Stimulated activated CD4-positive, alpha-beta T cell treated with anti-CD3 and anti-CD28 coated beads, Interleukin-12 subunit alpha, Interleukin-12 subunit beta, amount 100 ng/mL, for 48 hours (primary cell): ENCODE measurements around the gene RPS6KB2.

Source experiments
- DNase-seq, 3 donors: peaks; one replicate each; pipeline ENCODE4 v3.0.0-alpha.2; 2020; ENCODE audit warnings: low read depth in 2 of 3, low spot score in 1 of 3

The RPS6KB2 gene

DNA sequence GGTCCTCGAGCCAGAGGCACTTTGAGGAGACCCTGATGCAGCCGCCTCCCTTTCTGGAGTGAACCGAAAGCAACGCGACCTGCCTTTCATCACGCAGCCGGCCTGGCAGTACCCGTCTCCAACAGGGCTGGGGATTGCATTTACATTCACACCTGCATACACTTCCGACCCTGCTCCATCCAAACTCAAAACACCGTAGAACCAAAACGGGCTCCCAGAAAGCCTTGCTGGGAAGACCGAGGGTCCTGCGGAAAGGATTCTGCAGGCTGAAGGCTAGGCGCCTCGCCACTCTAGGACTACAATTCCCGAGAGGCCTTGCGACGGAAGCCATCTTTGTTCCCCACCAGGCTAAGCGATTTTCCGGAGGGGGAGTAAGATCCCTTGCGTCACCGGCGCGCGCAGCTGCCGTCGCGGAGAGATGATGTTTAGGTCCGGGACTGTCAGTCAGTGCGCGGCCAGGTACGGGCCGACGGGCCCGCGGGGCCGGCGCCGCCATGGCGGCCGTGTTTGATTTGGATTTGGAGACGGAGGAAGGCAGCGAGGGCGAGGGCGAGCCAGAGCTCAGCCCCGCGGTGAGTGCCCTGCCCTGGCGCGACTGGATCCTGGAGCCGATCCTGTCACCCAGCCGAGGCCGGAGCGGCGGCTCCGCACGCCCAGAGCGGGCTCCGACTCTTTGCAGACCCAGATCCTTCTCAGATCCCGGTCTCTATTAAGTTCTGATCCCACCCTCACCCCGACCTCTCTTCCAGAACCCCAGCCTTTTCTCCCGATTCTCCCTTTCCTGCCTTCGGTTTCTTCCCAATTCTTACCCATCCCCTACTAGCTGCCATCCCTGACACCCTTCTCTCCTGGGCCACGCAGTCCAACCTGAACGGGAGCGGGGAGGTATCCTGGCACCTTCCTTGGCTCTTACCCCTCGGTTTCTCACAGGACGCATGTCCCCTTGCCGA is at the start of gene RPS6KB2:
Gene RPS6KB2 (plus strand): TSS at position 443 of the 950 bp plus-strand sequence. CDS start 52 bp downstream, at position 495.
- DNase-seq, result peak; percentile 98 to 100 (median 98)

DNA sequence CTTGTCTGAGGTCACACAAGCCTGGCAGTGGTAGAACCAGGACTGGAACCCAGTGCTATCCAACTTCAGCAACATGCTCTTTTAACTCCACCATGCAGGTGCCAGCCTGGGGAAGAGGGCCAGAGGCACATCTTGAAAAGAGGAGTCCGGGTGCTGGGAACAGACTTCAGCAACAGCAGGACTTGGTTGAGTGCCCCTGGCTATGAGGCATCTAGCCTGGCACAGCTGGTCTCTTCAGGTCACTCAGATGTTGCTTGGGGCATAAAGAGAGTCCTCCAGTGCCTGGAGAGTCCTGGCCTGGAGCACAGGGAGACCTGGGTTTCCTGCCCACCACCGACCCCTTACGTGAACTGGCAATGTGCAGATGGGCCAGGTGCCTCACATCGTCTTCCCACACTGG is 49.8 kb upstream of the RPS6KB2 start:
- DNase-seq, result no peak

DNA sequence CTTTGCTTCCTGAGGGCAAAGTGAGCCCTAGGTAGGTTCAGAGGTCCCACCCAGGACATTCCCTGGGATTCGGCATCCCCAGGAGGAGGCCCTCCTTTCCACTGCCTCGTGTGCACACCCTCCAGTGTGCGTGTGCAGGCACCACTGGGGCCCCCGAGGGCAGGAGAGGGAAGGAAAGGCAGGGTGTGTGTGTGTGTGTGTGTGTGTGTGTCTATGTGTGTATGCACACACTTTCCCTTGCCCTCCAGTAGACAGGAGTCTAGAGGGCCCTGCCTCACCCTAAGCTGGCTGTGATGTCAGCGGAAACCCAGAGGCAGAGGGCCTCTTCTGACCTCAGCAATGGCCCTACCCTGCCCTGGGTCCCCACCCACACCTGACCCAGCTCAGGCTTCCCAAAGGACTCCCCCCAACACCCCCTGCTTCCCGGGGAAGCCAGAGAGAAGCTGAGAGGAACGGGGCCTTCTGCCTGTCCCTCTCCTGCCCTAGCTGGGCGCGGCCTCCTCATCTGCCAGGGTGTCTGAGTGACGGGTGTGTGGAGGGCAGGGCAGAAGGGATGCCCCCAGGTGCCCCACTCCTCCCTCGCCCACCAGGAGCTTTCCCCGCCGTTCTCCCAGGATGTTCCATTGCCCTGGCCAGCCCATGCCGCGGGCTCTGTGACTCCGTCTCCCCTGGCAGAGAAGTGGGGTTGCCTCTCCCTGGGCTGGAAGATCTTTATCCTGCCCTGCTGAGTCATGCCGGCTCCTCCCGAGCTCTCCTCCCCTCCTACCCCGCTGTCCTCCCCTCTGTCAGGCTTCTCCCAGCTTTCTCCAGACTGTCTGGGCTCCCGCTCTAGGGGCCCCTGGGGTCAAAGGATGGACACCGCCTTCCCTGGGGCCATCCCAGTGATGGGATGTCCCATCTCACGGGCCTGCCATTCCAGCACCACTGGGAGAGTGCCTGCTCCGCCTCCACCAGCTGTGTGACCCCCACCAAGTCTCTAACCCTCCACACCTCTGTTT is 48.9 kb upstream of the RPS6KB2 start:
- no peak for DNase-seq

DNA sequence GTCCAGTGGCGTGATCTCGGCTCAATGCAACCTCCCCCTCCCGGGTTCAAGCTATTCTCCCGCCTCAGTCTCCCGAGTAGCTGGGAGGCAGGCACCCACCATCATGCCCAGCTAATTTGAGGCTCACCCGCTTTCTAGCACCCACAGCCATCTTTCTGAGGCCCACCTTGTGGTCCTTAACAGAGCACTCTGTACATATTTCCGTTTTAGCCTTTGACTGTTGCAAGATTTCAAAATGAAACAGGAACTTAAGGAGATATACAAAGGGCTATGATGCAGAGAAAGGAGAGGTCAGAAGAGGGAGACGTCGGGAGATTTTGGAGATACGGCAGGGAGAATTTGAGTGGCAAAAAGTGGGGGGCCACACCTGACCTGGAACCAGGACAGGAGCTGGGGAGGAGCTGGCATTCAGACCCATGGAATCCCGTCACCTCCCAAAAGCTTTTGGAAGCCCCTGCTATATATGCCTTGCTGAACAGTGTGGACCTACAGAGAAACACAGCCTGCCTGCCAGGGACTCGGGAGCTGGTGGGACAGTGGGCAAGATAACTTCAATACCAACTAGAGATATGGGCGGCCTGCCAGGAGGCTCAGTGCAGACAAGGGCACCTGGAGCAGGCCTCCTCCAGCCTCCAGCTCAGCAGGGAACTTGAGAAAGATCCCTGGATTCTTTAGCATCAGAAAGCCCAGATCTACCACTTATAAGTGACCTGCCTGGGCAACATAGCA is 46.9 kb upstream of the RPS6KB2 start:
- no peak for DNase-seq

DNA sequence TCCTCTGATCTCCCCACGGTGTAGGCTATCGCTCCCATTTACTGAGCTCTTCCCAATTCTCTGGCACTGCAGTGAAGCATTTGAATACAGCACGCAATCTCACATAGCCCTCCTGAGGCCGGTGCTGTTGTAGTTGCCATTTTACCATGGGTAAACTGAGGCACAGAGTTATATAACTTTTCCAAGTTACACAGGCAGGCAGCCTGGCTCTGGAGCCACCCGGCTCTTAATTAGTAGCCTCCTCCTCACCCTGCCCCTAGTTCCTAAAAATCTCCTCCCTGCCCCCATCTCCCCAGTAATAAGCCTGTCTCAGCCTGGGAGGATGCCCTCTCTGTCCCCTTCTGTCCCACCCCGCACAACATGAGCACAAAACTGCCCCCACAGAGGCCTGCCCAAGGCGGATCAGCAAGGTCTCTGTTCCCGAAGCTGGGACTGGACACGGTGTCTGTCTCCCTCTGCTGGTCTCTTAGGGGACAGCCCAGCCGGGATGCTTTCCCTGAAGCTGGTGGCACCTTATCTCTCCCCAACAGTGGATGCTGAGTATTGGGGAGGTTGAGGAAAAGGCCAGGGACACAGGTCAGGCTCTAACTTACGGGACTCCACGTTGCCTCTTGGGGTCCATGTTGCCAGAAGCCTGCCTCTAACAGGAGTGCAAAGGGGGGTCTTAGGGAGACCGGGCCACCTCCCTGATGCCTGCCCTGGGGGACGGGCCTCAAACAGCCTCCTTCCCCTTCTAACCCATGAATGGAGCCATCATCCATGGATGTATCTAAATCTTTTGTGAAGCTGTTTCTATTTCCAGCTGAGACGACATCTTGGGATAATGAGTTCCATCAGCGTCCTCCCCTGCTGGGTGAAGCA is 45.8 kb upstream of the RPS6KB2 start:
- peak; percentile 70 to 91 (median 74) for DNase-seq

DNA sequence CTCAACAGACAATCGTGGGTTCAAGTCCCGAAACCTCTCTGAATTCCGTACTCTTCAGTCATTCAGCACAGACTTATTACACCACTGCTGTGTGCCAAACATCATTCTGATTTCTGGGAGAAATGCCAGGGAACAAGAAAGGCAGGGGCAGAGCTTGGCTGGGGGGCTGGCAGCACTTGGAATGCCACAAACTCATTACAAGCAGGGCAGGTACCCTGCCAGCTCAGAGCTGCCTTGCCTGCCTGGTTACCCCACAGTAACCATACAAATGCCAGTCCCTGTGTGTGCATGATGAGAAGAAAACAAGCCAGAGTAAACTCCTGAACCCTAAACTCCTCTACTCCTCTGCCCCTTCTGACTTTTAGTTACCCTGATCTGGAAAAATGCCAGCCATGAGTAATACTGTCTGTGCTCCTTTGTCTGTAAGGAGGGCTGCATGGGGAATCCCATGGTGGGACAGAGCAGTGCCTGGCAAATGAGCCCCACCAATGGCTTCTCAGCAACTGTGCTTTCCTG is 43.4 kb upstream of the RPS6KB2 start:
- DNase-seq, result no peak

DNA sequence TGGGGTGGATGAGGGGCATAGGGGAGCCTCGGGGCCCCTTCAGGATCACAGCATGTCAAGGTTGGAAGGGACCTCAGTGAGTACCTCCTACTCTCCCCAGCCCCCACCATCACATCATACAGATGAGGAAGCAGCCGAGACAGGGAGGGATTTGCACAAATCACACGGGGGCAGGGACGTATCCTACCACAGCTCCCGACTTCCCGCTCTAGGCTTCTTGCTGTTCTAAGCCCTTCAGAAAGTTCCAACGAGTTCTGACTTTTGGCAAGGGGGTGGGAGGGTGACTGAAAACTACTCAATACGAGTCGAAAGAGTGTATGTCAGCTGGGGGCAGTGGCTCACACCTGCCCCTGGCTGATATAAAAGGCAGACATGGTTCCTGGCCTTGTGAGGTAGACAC is 41.2 kb upstream of the RPS6KB2 start:
- DNase-seq, result no peak

DNA sequence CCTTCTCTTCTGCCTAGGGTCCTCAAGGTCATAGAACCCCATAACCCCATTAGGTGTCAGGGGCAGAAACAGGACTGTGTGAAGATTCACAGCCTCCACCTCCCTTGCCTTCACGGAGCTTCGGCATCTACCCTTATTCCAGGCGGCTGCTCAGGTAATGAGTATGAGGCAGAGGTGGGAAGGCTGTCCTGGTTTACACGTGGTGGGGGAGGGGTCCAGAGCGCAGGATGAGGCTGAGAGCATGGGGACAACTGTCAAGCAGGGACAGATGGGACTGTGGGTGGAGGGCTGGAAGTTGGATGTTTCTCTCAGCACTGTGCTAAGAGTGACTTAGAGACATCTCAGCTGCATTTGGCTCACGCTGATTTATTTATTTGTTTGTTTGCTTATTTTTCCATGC is 40.8 kb upstream of the RPS6KB2 start:
- no peak for DNase-seq

DNA sequence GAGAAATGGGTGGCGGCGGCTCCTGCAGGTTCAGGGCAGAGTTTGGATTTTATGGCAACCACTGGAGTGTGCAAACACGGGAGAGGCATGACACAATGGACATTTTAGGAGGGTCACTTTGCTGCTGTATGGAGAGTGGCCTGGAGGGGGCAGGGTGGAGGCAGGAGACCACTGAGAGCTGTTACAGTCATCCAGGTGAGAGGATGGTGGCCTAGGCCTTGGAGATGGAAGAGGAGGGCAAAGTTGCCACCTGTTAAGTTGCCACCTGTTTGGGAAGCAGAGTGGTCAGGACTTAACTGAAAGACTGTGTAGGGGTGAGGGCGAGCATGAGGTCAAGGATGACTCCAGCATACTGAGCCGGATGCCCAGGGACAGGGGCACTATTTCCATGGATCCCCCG is 38.8 kb upstream of the RPS6KB2 start:
- no peak for DNase-seq

DNA sequence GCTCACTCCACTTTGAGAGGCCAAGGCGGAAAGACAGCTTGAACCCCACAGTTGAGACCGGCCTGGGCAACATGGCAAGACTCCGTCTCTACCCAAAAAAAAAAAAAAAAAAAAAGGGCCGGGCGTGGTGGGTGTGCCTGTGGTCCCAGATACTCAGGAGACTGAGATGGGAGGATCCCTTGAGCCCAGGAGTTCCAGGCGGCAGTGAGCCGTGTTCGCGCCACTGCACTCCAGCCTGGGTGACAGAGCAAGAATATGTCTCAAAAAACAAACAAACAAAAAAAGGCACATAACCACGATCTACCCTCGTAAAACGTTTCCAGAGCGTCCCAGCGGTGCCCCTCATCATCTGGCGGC is 37.4 kb upstream of the RPS6KB2 start:
- DNase-seq, result no peak

DNA sequence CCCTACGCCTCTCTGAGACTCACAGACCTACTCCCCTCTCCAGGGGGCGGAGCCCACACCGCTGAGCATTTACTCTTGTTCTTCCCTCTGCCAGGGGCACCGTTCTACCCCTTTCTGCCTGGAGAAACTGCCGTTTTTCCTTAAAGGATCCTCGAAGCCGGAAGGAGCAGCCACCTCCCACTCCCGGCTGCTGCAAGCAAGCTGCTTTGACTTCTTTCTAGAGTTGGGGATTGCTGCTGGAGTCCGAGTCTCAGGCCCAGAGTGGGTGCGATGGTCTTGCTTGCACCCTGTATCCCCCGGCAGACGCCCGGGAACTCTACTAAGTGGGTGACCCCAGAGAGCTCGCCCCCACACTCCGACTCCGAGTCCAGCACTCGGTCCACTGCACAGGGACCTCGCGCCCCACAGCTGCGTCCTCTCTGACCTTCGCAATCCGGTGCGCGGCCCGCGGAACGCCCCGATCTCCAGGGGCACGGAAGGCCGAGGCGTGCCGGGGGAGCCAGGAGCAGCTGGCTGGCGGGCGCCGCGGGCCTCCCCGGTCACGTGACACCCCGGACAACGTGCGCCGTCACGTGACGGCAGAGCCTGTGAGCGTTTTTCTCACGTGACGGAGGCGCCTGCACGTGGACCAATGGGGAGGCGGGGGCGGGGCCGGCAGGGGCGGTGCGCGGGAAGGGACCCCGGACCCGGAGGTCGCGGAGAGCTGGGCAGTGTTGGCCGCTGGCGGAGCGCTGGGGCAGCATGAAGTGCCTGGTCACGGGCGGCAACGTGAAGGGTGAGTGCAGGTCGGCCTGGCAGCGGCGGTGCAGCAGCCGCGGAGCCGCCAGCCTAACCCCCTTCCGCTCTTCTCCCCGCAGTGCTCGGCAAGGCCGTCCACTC is 36.8 kb upstream of the RPS6KB2 start, which contains the start of gene RAD9A:
Gene RAD9A (plus strand): TSS at position 683 of the 879 bp plus-strand sequence. CDS start 59 bp downstream, at position 742.
- DNase-seq, result peak; percentile 86 to 94 (median 90)

DNA sequence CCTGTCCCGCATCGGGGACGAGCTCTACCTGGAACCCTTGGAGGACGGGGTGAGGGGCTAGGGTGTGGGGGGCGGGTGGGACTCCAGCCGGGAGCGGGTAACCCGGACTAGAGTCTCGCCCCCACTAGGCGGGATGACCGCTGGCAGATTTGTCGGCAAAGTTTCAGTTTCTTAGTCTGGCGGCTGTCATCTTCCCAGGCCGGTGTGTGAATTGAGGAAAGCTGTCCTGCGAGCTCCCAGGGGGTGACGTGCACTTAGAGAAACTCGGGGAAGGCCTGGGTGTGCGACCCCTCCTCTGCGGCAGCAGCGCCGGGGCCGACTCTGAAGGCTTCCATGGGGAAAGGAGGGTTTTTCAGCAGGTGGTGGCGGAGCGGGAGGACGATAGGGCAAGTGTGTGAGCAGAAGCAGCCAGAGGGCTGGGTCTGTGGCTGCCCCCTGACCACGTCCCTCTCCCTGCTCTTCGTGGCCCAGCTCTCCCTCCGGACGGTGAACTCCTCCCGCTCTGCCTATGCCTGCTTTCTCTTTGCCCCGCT is 36.0 kb upstream of the RPS6KB2 start:
- DNase-seq, result no peak

DNA sequence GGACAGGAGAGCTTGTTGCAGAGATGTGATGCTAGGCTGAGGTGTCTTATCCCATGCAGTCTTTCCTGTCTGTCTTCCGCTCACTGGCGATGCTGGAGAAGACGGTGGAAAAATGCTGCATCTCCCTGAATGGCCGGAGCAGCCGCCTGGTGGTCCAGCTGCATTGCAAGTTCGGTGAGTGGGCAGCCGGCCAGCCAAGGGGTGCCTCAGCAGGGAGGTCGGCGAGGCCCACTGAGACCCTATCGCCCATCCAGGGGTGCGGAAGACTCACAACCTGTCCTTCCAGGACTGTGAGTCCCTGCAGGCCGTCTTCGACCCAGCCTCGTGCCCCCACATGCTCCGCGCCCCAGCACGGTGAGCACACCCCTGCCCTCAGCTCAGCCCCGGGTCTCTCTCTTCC is 34.9 kb upstream of the RPS6KB2 start:
- no peak for DNase-seq

DNA sequence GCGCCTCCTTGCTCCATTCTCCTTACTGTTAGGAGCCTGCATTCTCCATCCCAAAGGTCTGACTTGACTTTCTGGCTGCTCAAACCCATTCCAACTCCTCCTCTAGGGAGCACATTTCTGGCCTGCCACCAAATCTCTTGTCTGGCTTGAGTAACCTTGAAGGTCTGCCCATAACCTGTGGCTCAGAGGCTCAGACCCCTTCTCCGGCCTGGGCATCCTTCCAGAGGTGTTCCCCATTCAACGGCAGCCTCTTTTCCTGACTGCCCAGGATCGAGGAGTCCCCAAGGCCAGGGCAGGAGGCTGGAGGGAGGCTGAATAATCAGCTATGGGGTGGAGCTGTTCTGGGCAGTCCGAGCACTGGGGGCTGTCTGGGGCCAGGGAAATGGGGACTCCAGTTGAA is 34.3 kb upstream of the RPS6KB2 start:
- no peak for DNase-seq

DNA sequence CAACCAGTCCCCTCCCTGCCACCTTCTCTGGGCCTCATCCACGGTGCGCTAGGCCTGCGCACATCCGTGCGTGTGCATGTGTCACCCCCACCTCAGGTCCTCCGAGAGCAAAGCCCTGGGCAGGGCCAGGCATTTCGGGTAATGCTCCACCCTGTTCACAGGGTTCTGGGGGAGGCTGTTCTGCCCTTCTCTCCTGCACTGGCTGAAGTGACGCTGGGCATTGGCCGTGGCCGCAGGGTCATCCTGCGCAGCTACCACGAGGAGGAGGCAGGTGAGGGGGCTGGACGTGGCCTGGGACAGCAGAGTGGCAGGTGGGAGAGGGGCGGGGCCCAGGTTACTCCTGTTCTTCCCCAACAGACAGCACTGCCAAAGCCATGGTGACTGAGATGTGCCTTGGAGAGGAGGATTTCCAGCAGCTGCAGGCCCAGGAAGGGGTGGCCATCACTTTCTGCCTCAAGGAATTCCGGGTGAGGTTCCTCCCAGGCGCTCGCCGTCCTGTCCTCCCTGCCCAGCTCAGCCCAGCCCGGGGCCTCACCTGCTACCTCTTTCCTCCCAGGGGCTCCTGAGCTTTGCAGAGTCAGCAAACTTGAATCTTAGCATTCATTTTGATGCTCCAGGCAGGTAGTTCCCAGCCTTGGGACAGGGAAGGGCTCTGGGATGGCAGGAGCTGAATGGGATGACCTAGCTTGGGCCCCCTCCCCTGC is 32.6 kb upstream of the RPS6KB2 start:
- no peak for DNase-seq

DNA sequence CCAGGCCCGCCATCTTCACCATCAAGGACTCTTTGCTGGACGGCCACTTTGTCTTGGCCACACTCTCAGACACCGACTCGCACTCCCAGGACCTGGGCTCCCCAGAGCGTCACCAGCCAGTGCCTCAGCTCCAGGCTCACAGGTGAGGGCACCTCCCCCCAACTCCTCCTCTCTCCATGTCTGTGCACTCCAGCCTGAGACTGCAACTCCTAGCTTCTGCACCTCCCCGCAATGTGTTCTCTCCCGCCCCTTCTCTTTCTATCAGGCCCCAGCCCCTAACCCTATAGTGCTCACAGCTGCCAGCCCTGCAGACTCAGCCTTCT is 32.1 kb upstream of the RPS6KB2 start:
- no peak for DNase-seq

DNA sequence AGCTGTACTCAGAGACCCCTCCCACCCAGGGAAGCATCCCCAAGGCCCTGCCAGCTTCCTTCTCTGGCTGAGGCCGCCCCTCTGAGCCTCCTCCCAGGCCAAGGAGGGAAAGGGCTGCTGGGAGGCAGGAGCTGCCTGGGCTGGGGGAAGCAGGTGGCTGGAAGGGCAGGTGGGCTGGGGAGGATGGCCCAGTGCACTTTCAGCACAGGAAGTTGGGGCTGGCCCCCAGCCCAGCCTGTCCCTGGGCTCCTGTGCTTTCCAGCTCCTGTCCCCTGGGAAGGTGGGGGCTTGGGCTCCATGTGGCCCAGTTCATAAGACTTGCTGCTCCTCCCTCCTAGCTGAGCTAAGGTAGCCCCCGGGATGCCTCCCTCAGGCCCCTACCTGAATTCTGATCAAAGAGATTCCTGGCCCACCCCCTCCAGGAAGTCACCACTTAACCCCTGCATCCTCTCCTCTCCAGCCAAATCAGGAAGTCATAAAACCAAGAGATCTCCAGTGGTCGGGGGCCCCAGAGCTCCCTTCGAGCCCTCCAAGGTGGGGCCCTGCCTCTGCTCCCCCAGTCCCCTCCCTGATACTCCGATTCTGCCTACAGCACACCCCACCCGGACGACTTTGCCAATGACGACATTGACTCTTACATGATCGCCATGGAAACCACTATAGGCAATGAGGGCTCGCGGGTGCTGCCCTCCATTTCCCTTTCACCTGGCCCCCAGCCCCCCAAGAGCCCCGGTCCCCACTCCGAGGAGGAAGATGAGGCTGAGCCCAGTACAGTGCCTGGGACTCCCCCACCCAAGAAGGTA is 31.5 kb upstream of the RPS6KB2 start:
- DNase-seq, result no peak
